GM10248 (cell line): ENCODE results near the gene MTCL1.

Source experiments
- CTCF ChIA-PET: fragments of 300-600 bp; sonication (Branson Sonifier 250); formaldehyde crosslinking; extraction: SDS; loops from one replicate; lab custom pipeline; 2021; ENCODE audit warnings: antibody characterized with exemption; lab: Yijun Ruan, JAX
- POLR2A ChIA-PET: fragments of 350-650 bp; sonication (Branson Sonifier 250); formaldehyde crosslinking; extraction: SDS; loops from one replicate; lab custom pipeline; 2020; ENCODE audit warnings: antibody characterized with exemption; lab: Yijun Ruan, JAX
- DNase-seq: peaks from one replicate; pipeline ENCODE4 v3.0.0; 2012; ENCODE audit errors: extremely low spot score
- CTCF ChIP-seq: IDR thresholded peaks from 2 replicates; pipeline ENCODE4 v1.5.1; 2012; ENCODE audit warnings: mild to moderate bottlenecking, low read depth; ENCODE audit errors: extremely low read depth, missing control alignments, control extremely low read depth

MTCL1 gene

GRCh38 chr18:8695932-8696517 lies 9.3 kb upstream of the MTCL1 start:
- no peak for TF ChIP-seq CTCF
- ChIA-PET POLR2A (no interaction called here), CTCF (interaction anchor here (0.7 to 2.8 kb wide), 26 partner anchors 8 to 360 kb away, joined by 3 to 42 read pairs (median 5); no protein-coding TSS in a partner anchor)
- no peak for DNase-seq

- peak; percentile 81 for DNase-seq
- CTCF ChIA-PET = interaction anchor here (0.6 to 2.8 kb wide), 28 partner anchors 8 to 579 kb away, joined by 3 to 42 read pairs (median 5); no protein-coding TSS in a partner anchor
- POLR2A ChIA-PET = no interaction called here
- TF ChIP-seq CTCF = peak; percentile 79
Observed at GRCh38 chr18:8696749-8697211, 8.6 kb upstream of the MTCL1 start.

GRCh38 chr18:8699126-8699525 lies 6.2 kb upstream of the MTCL1 start:
- ChIA-PET CTCF (interaction anchor here (0.8 kb wide), 1 partner anchor 10 kb away, joined by 3 read pairs; no protein-coding TSS in a partner anchor), POLR2A (no interaction called here)
- DNase-seq = no peak
- TF ChIP-seq CTCF = no peak

GRCh38 chr18:8699948-8700347 lies 5.4 kb upstream of the MTCL1 start:
- CTCF ChIA-PET = interaction anchor here (1.0 to 1.2 kb wide), 2 partner anchors 13 to 286 kb away, joined by 3 read pairs; no protein-coding TSS in a partner anchor
- POLR2A ChIA-PET = no interaction called here
- TF ChIP-seq CTCF = no peak
- no peak for DNase-seq

GRCh38 chr18:8701546-8702118 lies 3.7 kb upstream of the MTCL1 start:
- ChIA-PET POLR2A (no interaction called here), CTCF (no interaction called here)
- no peak for TF ChIP-seq CTCF
- DNase-seq = no peak

GRCh38 chr18:8702668-8703067 lies 2.7 kb upstream of the MTCL1 start:
- CTCF ChIA-PET = interaction anchor here (0.8 to 1.5 kb wide), 3 partner anchors 60 to 445 kb away, joined by 3 to 7 read pairs (median 4); no protein-coding TSS in a partner anchor
- POLR2A ChIA-PET = no interaction called here

More at GRCh38 chr18:8702668-8703067, 2.7 kb upstream of the MTCL1 start:
- no peak for DNase-seq
- no peak for TF ChIP-seq CTCF
